Naive thymus-derived CD8-positive, alpha-beta T cell (primary cell): ENCODE results near the gene FMO3. TPM values are rescaled to one million over a fixed set of nuclear protein-coding genes. Genes with fewer than 3 reads are reported as not detected.

Experiments used
- ATAC-seq, 2 donors: fragments of 150-1000 bp; cut with Tn5 transposase in 1 of 2; sonication (Bioruptor Pico), chemical (Tn5 transposase) in 1 of 2; 1 replicate in 1 of 2; 2 replicates in 1 of 2; pipeline ENCODE4 v1.10.0; 2021; ENCODE audit warnings: mild to moderate bottlenecking in 2 of 2, moderate library complexity in 2 of 2
- POLR2A ChIA-PET: fragments of 350-600 bp; sonication (Branson Sonifier 250); formaldehyde crosslinking; loops from one replicate; lab custom pipeline; 2021; ENCODE audit warnings: antibody characterized with exemption; lab: Charles Lee
- DNase-seq, 10 donors: peaks; one replicate each; pipeline versions ENCODE4 v3.0.0 to v3.0.0-alpha.2; 2020 to 2022
- H3K27ac Mint-ChIP-seq, 10 donors: one replicate each; pipeline ENCODE4 v1.8.0; 2020 to 2022; ENCODE audit warnings: mild to moderate bottlenecking in 10 of 10, mixed read lengths in 10 of 10, moderate library complexity in 4 of 10, inconsistent platforms in 1 of 10
- H3K27me3 Mint-ChIP-seq, 5 donors: one replicate each; pipeline ENCODE4 v1.8.0; 2021 to 2022; ENCODE audit warnings: mixed read lengths in 5 of 5
- H3K36me3 Mint-ChIP-seq, 3 donors: one replicate each; pipeline ENCODE4 v1.8.0; 2020 to 2022; ENCODE audit warnings: mixed read lengths in 3 of 3, mild to moderate bottlenecking in 2 of 3, inconsistent platforms in 1 of 3
- H3K4me1 Mint-ChIP-seq, 4 donors: one replicate each; pipeline ENCODE4 v1.8.0; 2021 to 2022; ENCODE audit warnings: mixed read lengths in 4 of 4
- H3K4me3 Mint-ChIP-seq, 10 donors: one replicate each; pipeline ENCODE4 v1.8.0; 2020 to 2022; ENCODE audit warnings: mild to moderate bottlenecking in 10 of 10, mixed read lengths in 10 of 10, moderate library complexity in 6 of 10, inconsistent platforms in 1 of 10
- H3K9me3 Mint-ChIP-seq, 9 donors: one replicate each; pipeline ENCODE4 v1.8.0; 2020 to 2022; ENCODE audit warnings: mixed read lengths in 9 of 9, mild to moderate bottlenecking in 3 of 9, inconsistent platforms in 1 of 9, moderate library complexity in 1 of 9
- polyA plus RNA-seq, 3 donors: library from polyadenylated mRNA; unstranded; fragments of 300-500 nt; fragmentation: Illumina TruSeq; gene quantifications; one replicate each; pipeline ENCODE4 v1.2.3, GENCODE V29; 2021
- total RNA-seq, 8 experiments: library from RNA in 2 of 8; stranded (reverse) in 2 of 8; gene quantifications; one replicate each; pipeline ENCODE4 v1.2.3 and lab custom pipeline; 2021 to 2026

Gene FMO3
- total and polyA plus RNA-seq, 5 experiments from 2014 or later = not detected

DNA sequence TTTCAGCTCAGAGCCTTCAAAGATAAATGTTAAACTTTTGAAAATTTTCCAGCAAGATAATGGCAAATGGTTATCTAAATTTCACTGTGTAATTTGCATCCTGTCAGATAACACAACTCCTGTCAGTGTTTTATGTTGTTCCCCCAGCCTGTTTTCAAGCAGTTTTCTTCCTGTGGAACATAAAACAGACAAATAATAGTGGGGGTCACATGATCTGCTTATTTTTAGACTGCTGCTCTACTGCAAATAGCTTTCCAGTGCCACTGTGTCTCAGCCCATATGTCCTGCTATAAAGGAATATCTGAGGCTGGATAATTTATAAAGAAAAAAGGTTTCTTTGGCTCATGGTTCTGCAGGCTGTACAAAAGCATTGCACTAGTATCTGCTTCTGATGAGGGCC lies 32.2 kb downstream of the FMO3 start:
- ATAC-seq = no peak
- H3K9me3 Mint-ChIP-seq = peaks cover 0 to 9% (median 2%) of the 10 kb centered on the region in 9 donors
- peaks cover 0 to 1% (median 0%) of the 10 kb centered on the region in 4 donors for H3K4me1 Mint-ChIP-seq
- no peak for DNase-seq
- H3K36me3 Mint-ChIP-seq = peaks cover 0 to 4% (median 0%) of the 10 kb centered on the region in 3 donors
- H3K4me3 Mint-ChIP-seq = no peak overlapping the region
- H3K27me3 Mint-ChIP-seq = peaks cover 5 to 29% (median 12%) of the 10 kb centered on the region in 5 donors
- no peak overlapping the region for H3K27ac Mint-ChIP-seq
- POLR2A ChIA-PET = no interaction called here

DNA sequence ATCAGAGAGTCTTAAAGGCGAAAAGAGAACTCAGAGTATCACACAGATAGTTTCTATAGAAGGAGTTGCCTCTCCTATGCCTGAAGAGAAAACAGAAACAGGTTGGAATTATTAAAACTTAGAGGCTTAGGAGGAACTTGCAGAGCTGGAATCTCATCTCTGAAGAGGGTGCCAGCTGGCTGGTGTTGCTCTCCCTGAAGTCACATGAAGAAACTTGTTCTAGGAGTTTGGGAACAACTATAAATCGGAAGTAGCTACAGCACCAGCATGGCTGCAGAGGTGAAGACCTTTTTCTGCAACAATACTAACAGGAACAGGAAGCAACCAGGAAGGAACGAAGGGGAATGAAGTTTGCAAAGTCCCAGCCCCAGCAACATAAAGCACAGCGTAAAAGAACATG lies 35.8 kb downstream of the FMO3 start:
- Mint-ChIP-seq H3K27me3 (peaks cover 9 to 40% (median 11%) of the 10 kb centered on the region in 5 donors), H3K4me3 (no peak overlapping the region), H3K4me1 (peaks cover 0 to 1% (median 0%) of the 10 kb centered on the region in 4 donors), H3K27ac (no peak overlapping the region), H3K36me3 (peaks cover 0 to 17% (median 0%) of the 10 kb centered on the region in 3 donors), H3K9me3 (peaks cover 4 to 21% (median 8%) of the 10 kb centered on the region in 9 donors)
- no peak for DNase-seq
- POLR2A ChIA-PET = no interaction called here
- ATAC-seq = no peak

DNA sequence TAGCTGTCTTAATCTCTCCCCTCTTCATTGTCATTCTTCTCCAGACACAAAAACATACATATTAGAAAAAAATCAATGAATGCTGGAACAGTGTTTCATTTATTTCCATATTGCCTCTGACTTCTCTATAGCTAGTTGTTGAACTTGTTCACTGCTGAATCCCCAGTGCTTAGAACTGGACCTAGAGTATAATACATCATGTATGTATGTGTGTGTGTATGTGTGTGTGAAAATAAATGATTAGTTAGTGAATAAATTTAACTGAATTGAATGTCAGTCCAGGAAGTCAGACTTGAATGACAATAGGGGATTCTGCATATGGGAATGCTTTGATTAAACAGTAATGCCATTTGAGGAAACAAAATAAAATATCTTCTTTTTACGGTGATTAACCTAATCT lies 36.4 kb downstream of the FMO3 start:
- H3K27me3 Mint-ChIP-seq = peaks cover 9 to 34% (median 11%) of the 10 kb centered on the region in 5 donors
- POLR2A ChIA-PET = no interaction called here
- no peak overlapping the region for H3K27ac Mint-ChIP-seq
- H3K4me3 Mint-ChIP-seq = no peak overlapping the region
- H3K4me1 Mint-ChIP-seq = peaks cover 0 to 1% (median 0%) of the 10 kb centered on the region in 4 donors
- no peak for ATAC-seq
- H3K36me3 Mint-ChIP-seq = peaks cover 0 to 17% (median 0%) of the 10 kb centered on the region in 3 donors
- H3K9me3 Mint-ChIP-seq = peaks cover 4 to 18% (median 8%) of the 10 kb centered on the region in 9 donors
- DNase-seq = no peak

DNA sequence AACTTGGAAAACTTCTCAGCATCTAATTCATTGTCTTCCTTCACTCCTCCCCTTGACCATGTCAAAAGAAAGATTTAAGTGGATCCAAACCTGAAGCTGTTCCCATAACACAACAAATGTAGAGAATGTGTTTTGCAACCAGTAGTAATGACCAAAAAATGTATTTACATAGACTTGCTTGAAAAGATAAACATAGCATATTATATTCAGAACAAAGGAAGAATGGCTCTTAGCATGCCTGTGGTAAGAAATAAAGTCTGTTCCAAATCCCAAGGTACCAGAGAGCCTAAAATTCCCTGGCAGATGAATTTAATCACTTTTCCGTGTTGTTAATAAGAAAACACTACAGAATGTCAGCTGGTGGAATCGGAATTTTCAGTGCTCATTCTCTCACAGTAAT lies 36.8 kb downstream of the FMO3 start:
- H3K36me3 Mint-ChIP-seq = peaks cover 0 to 17% (median 0%) of the 10 kb centered on the region in 3 donors
- H3K4me1 Mint-ChIP-seq = peaks cover 0 to 1% (median 0%) of the 10 kb centered on the region in 4 donors
- ATAC-seq = no peak
- peaks cover 4 to 18% (median 8%) of the 10 kb centered on the region in 9 donors for H3K9me3 Mint-ChIP-seq
- DNase-seq = no peak
- POLR2A ChIA-PET = no interaction called here
- peaks cover 9 to 32% (median 11%) of the 10 kb centered on the region in 5 donors for H3K27me3 Mint-ChIP-seq
- H3K4me3 Mint-ChIP-seq = no peak overlapping the region
- no peak overlapping the region for H3K27ac Mint-ChIP-seq

DNA sequence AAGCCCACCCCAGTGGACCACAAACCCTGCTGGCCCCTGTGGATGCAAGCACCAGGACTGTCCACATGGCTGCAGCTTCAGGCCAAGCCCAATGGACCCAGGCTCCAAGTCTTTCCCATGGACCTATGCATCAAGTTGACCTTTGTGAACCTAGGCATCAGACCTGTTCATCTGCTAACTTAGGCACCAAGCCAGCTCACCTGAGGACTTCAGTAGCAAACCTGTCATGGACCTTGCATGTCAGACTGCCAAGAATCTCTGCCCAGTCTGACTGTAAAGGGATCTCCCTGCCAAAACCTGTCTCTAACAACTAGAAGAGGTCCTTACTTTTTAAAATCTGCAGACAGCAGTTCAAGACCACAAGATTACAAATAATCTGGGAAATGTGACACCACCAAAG lies 37.8 kb downstream of the FMO3 start:
- no peak overlapping the region for H3K4me3 Mint-ChIP-seq
- no peak for DNase-seq
- H3K27me3 Mint-ChIP-seq = peaks cover 9 to 32% (median 11%) of the 10 kb centered on the region in 5 donors
- peaks cover 4 to 18% (median 8%) of the 10 kb centered on the region in 9 donors for H3K9me3 Mint-ChIP-seq
- H3K4me1 Mint-ChIP-seq = peaks cover 0 to 1% (median 0%) of the 10 kb centered on the region in 4 donors
- POLR2A ChIA-PET = no interaction called here
- no peak for ATAC-seq
- no peak overlapping the region for H3K27ac Mint-ChIP-seq
- H3K36me3 Mint-ChIP-seq = peaks cover 0 to 17% (median 0%) of the 10 kb centered on the region in 3 donors

DNA sequence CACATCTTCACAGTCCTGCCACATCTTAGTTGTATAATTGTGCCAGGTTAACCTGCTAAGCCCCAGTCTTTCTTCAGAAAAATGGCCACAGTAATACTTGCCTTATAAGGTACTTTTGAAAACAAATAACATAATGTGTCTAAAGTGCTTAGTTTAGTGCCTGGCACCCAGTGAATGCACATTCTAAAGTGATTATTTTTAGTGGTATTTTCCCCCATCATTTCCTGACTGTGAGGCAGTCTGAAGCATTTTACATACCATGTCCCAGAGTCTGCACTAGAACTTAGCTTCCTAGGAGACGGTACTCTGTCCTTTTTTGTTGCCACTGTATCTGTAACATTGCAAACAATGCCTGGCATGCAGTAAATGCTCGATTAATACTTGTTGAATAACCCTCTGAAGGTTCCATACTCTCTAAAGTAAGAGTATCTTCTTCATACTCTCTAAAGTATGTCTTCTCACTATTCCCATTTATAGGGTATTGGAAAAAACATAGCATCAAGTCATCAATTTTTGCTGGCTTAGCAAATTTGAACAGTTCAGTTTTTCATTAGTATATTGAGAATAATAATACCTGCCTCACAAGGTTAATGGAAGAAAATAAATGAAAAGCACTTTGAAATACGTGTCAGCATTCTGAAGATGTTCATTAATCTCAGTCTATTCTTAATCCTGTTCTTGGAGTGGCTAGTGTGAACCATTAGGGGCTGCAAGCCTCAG lies 43.7 kb downstream of the FMO3 start:
- Mint-ChIP-seq H3K4me1 (no peaks in the 10 kb centered on the region), H3K27ac (no peak overlapping the region)
- POLR2A ChIA-PET = no interaction called here

DNA sequence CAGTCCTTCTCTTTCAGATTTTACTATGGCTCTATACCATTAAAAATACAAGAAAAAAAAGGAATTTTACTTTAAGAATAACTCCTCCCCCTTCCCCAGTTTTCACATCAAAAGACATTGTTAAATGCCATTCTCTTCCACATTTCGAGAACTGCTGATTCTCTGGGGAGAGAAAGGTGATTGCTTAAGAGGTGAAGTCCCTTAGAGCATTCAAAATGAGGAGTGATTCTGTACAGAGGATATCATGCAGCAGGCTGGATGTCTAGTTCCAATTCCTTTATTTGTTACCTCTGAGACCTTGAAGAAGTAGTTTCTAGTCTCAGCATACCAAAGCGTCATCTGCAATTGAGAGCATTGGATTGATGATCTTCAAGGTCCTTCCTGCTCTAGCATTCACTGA lies 46.9 kb downstream of the FMO3 start:
- Mint-ChIP-seq H3K9me3 (peaks cover 0 to 2% (median 0%) of the 10 kb centered on the region in 9 donors), H3K36me3 (no peaks in the 10 kb centered on the region), H3K27me3 (peaks cover 3 to 44% (median 12%) of the 10 kb centered on the region in 5 donors), H3K27ac (no peak overlapping the region), H3K4me3 (no peak overlapping the region), H3K4me1 (peaks cover 0 to 6% (median 0%) of the 10 kb centered on the region in 4 donors)
- POLR2A ChIA-PET = no interaction called here
- DNase-seq (no peak), ATAC-seq (no peak)

More for the DNA sequence above, 43.7 kb downstream of the FMO3 start:
- Mint-ChIP-seq H3K27me3 (peaks cover 3 to 36% (median 9%) of the 10 kb centered on the region in 5 donors), H3K36me3 (peaks cover 0 to 4% (median 0%) of the 10 kb centered on the region in 3 donors), H3K4me3 (no peak overlapping the region), H3K9me3 (peaks cover 0 to 9% (median 3%) of the 10 kb centered on the region in 9 donors)
- no peak for DNase-seq
- no peak for ATAC-seq

DNA sequence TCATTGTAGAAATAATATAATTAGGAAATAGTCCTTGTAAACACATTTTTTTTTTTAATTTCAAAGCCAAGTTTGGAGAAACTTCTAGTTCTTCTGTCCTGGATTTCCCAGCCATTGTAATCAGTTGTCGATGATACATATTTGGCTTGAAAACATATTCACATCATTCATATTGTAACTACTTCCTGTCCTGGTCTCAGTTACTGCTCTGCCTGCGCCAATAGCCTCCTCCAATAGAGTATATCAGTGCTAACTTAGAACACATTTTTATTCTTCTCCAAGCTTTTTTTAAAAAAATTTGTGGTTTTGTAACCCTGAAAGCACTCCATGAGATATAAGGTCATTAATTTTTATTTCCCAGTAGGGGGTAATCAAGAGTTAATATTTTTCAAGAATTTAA lies 48.3 kb downstream of the FMO3 start:
- no peaks in the 10 kb centered on the region for H3K36me3 Mint-ChIP-seq
- DNase-seq (no peak), ATAC-seq (no peak)
- H3K27me3 Mint-ChIP-seq = peaks cover 3 to 45% (median 10%) of the 10 kb centered on the region in 5 donors
- H3K9me3 Mint-ChIP-seq = peaks cover 0 to 2% (median 0%) of the 10 kb centered on the region in 9 donors
- POLR2A ChIA-PET = no interaction called here
- H3K4me1 Mint-ChIP-seq = peaks cover 0 to 6% (median 0%) of the 10 kb centered on the region in 4 donors
- no peak overlapping the region for H3K27ac Mint-ChIP-seq
- H3K4me3 Mint-ChIP-seq = no peak overlapping the region

DNA sequence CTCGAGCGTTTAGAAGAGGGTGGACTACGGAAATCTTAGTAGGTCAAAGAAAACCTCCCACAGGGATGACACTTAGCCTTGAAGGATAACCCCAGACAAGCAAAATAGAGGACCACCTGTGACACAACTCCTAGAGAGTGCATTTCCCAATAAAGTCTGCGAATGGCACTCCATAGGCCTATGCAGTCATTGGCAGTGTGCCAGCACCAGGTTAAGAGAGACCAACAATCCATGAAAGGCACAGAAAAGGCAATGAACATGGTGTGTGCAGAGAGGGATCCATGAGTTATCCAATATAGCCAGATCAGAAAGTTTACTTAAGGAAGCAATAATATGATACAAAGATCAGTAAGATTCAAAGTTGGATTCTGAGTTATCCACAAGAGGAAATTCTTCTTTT lies 49.2 kb downstream of the FMO3 start:
- Mint-ChIP-seq H3K9me3 (peaks cover 0 to 2% (median 0%) of the 10 kb centered on the region in 9 donors), H3K4me3 (no peak overlapping the region), H3K27ac (no peak overlapping the region), H3K36me3 (no peaks in the 10 kb centered on the region), H3K4me1 (peaks cover 0 to 6% (median 0%) of the 10 kb centered on the region in 4 donors), H3K27me3 (peaks cover 3 to 45% (median 11%) of the 10 kb centered on the region in 5 donors)
- ATAC-seq = no peak
- DNase-seq = no peak
- POLR2A ChIA-PET = no interaction called here

DNA sequence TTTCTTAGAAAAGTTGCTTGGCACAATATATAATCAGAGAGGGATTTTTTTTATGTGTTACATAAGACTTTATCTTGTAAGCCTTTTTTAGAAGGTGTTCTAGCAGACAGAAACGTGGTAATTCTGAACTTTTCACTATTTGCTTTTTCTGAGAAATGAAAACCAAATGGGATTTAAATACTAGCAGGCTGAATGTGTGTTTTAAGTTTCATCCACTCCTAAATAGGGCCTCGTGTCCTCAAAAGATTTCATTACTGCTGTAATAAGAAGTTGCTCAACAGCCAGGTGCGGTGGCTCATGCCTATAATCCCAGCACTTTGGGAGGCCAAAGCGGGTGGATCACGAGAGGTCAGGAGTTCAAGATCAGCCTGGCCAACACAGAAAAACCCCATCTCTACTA lies 49.7 kb downstream of the FMO3 start:
- H3K4me3 Mint-ChIP-seq = no peak overlapping the region
- H3K27ac Mint-ChIP-seq = no peak overlapping the region
- peaks cover 0 to 6% (median 0%) of the 10 kb centered on the region in 4 donors for H3K4me1 Mint-ChIP-seq
- POLR2A ChIA-PET = no interaction called here
- no peaks in the 10 kb centered on the region for H3K36me3 Mint-ChIP-seq
- no peak for DNase-seq
- no peak for ATAC-seq
- H3K27me3 Mint-ChIP-seq = peaks cover 3 to 45% (median 15%) of the 10 kb centered on the region in 5 donors
- peaks cover 0 to 5% (median 0%) of the 10 kb centered on the region in 9 donors for H3K9me3 Mint-ChIP-seq

DNA sequence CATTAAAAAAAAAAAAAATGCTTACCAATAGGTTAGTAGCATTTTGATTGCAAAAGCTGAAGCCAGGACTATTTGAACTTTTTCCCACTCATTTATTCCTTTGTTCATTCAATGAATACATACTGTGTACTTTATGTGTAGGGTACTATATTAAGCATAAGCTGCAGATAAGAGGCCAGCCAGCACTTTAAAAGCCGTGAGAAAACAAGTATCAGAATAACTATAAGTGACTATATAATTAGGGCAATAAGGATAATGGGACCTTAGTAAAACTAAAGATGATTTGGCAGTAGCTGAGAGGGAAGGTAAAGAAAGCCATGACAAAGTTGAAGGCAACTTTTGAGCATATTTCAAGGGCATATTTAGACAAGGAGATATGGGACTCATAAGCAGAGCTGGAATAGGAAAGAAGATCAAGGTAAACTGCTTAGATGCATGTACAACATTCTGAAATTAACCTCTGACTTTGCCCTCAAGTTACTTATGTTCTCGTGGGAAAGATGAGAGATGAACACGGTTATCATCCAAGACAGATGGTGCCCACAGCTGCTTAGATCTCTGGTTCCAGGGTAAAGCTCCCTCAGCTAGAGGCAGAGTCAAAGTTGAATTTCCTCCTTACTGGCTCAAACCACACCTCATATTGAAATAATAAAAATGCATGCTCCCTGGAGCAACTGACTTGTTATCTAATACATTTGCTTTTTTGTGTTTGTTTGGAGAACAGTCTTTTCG lies 50.4 kb downstream of the FMO3 start:
- no peaks in the 10 kb centered on the region for H3K36me3 Mint-ChIP-seq
- no peak overlapping the region for H3K4me3 Mint-ChIP-seq
- DNase-seq (no peak), ATAC-seq (no peak)
- POLR2A ChIA-PET = no interaction called here
- H3K4me1 Mint-ChIP-seq = peaks cover 0 to 6% (median 0%) of the 10 kb centered on the region in 4 donors
- H3K27me3 Mint-ChIP-seq = peaks cover 3 to 42% (median 18%) of the 10 kb centered on the region in 5 donors
- no peak overlapping the region for H3K27ac Mint-ChIP-seq
- peaks cover 0 to 5% (median 0%) of the 10 kb centered on the region in 9 donors for H3K9me3 Mint-ChIP-seq

DNA sequence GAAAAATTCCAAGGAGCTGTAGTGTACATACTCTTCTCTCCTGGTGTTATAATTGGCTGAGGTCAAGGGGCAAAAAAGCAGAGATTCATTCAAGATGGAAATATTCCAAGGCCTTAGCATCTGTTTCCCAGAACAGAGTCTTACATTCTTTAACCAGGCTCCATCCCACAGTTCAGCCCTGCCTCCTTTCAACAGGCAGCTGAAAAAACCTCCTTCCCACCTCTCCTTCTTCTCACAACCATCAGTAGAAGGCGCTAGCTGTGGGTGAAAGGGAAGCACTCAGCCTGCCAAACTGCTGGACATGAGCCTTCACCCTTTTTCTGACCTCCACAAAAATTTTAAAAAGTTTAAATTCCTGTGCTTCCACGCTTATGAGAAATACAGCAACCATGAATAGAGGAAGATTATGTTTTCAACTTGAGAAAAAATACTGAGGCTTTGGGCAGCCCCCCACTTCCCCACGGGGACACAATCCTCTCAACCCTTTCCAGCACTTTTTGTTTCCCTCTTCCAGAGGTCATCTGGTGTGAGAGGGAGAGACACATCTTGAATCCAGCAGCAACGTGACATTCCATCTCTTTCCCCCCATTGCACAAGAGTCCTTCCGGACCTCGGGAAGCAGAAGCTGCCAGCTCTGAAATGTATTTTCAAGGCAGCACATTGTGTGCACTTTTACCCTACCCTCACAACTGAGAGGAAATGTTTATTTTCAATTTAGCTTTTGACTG lies 51.1 kb downstream of the FMO3 start:
- Mint-ChIP-seq H3K9me3 (peaks cover 0 to 5% (median 0%) of the 10 kb centered on the region in 9 donors), H3K27me3 (peaks cover 1 to 35% (median 16%) of the 10 kb centered on the region in 5 donors), H3K4me1 (peaks cover 0 to 6% (median 0%) of the 10 kb centered on the region in 4 donors), H3K4me3 (no peak overlapping the region), H3K27ac (no peak overlapping the region), H3K36me3 (no peaks in the 10 kb centered on the region)
- ATAC-seq = no peak
- no peak for DNase-seq
- POLR2A ChIA-PET = no interaction called here
